Kidney epithelial cell (primary cell): ENCODE results near the gene PIGM. TPM values are rescaled to one million over a fixed set of nuclear protein-coding genes. Genes with fewer than 3 reads are reported as not detected.
A peak's percentile ranks its signal among the peaks of the same experiment; 100 is the strongest.

Experiments used
- DNase-seq: peaks from one replicate; pipeline ENCODE4 v3.0.0-alpha.2; 2010; ENCODE audit warnings: low read depth
- H3K27me3 ChIP-seq: 2 replicates; pipeline ENCODE4 v1.6.0; 2011; ENCODE audit warnings: low read length; ENCODE audit not compliant: control insufficient read depth, insufficient read depth
- H3K36me3 ChIP-seq: 2 replicates; pipeline ENCODE4 v1.5.1; 2011; ENCODE audit warnings: low read length; ENCODE audit not compliant: control insufficient read depth, insufficient read depth
- H3K4me3 ChIP-seq: 2 replicates; pipeline ENCODE4 v1.5.1; 2011; ENCODE audit warnings: low read depth, mild to moderate bottlenecking, control low read depth, low read length
- total RNA-seq: library from RNA; depleted of rRNA; stranded (reverse); fragments of >200 nt; gene quantifications from 2 replicates; pipeline ENCODE4 v1.2.3, GENCODE V29; 2015
- TF ChIP-seq, protein P1 (sequence below): IDR thresholded peaks from 2 replicates; pipeline ENCODE4 v1.5.1; 2011; ENCODE audit warnings: mild to moderate bottlenecking, moderate library complexity, low read length, control low read depth, inconsistent platforms; ENCODE audit not compliant: insufficient read depth, poor library complexity, severe bottlenecking

The PIGM gene
- total RNA-seq, 1 donor from 2014 or later, result 5.3 TPM

DNA sequence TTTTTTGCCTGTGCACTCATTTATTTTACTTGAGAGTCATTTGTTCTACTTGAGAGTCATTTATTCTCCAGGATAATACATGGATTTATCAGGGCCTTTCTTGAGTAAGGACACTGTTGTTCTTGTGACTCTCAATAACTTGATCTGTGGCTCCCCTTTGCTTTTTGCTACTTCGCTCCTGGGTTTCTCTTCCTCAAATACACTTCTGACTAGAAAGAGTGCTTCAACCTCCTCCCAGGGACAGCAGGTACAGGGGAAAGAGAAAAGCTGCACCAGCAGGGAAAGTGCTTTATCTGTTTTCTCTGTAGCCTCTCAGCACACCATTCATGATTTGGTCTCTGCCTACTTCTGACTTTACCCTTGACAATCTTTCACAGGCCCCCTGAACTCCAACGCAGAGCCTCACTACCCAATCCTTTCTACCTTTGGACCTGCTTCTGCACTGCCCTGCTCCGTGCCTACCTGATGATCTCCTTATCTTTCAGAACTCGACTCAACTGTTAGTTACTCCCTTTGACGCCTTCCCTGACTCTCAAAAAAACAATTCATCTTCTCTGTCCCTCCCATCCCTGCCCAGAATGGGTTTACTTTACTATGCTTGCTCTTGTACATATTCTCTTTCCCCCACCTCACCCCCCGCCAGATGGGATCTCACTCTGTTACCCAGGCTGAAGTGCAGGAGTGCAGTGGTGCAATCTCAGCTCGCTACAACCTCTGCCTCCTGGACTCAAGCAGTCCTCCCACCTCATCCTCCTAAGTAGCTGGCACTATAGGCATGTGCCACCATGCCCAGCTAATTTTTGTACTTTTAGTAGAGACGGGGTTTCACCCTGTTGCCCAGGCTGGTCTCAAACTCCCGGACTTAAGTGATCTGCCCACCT is 15.6 kb upstream of the PIGM start:
- no peak for DNase-seq
- H3K36me3 ChIP-seq, result no peaks in the 10 kb centered on the region
- peaks cover 21% of the 10 kb centered on the region for H3K27me3 ChIP-seq
- TF ChIP-seq, protein P1, sequence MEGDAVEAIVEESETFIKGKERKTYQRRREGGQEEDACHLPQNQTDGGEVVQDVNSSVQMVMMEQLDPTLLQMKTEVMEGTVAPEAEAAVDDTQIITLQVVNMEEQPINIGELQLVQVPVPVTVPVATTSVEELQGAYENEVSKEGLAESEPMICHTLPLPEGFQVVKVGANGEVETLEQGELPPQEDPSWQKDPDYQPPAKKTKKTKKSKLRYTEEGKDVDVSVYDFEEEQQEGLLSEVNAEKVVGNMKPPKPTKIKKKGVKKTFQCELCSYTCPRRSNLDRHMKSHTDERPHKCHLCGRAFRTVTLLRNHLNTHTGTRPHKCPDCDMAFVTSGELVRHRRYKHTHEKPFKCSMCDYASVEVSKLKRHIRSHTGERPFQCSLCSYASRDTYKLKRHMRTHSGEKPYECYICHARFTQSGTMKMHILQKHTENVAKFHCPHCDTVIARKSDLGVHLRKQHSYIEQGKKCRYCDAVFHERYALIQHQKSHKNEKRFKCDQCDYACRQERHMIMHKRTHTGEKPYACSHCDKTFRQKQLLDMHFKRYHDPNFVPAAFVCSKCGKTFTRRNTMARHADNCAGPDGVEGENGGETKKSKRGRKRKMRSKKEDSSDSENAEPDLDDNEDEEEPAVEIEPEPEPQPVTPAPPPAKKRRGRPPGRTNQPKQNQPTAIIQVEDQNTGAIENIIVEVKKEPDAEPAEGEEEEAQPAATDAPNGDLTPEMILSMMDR, result no peak
- H3K4me3 ChIP-seq, result no peak overlapping the region

DNA sequence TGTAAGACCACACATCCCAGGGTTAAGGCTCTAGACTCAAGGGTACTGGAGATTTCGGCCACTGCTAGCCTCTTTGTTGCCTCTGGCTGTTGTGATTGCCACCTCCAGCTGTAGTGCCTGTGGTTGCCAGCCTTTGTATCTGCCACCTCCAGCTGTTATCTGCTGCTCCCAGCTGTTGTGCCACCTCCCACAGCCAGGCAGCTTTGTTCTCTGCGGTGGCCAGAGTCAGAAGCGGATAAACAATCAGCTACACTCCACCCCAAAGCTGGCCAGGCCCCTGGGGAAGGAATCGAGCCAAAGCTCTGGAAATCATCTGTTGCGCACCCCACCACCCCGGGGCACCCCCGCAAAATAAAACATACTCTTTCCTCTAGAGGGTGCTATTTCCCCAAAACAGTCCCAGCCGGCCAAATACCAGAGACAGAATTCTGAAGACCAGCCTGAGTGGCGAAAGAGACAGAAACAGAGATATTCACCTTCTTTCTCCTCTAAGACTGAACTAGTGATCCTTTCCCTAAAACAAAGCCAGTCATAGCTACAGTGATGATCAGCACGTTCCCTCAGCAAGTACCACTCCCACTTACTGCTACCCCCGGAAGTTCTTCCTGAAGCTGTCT is 14.8 kb upstream of the PIGM start:
- no peak overlapping the region for H3K4me3 ChIP-seq
- peaks cover 19% of the 10 kb centered on the region for H3K27me3 ChIP-seq
- no peaks in the 10 kb centered on the region for H3K36me3 ChIP-seq
- TF ChIP-seq, protein P1, result peak; percentile 64
- DNase-seq, result no peak

DNA sequence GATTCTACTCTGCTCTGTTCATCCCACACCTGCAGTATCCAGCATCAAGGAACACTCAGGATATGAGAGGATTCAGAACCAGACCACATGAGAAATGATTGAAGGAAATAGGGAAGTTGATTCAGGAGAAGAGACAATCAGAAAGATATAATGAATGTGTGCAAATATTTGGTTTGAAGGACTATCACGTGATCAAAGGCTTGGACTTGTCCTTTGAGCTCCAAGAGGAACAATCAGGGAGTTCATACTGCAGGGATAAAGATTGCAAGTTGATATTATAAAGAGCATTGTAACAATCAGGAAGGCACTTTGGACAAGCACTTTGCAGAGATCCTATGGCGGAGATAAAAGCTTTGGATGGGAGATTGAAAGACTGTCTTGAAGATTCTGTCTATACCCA is 13.9 kb upstream of the PIGM start:
- no peak for DNase-seq
- H3K27me3 ChIP-seq, result peaks cover 16% of the 10 kb centered on the region
- TF ChIP-seq, protein P1, result no peak
- H3K36me3 ChIP-seq, result no peaks in the 10 kb centered on the region
- no peak overlapping the region for H3K4me3 ChIP-seq

DNA sequence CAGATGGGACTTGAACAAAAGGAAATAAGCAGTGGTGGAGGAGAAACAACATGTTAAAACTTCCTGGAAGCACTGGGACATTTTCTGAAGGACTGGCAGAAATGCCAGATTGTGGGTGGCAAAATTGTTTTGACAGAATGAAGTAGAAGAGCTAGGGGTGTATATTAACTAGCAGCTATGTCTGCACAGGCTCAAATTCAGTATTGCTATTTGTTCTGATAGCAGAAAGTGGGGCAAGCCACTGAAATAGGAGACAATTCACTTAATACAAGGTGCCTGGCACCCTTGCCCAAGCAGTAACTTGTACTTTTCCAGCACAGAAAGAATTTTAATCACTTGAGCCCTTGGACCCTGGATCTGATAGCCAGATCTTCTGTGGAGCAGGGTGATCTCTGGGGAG is 11.8 kb upstream of the PIGM start:
- no peak for DNase-seq

DNA sequence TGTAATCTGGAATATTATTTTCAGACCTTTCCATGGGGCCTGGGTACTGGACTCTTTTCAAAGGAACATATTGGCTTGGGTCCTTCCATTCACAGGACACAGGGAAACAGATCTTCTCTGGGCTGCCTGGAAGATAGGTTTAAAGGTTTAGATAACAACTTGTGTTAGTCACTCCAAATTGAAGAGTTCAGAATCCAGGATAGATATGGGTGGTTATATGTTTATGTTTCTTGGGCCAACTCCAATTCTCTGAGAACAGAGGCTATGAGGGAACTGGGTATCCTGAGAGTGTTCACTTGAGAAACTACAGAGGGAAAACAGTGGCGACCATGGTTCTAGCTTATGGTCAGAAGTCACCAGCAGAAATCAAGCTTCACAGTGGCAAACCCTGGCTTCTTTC is 8.7 kb upstream of the PIGM start:
- no peaks in the 10 kb centered on the region for H3K36me3 ChIP-seq
- TF ChIP-seq, protein P1, result no peak
- DNase-seq, result no peak
- H3K4me3 ChIP-seq, result no peak overlapping the region
- peaks cover 2% of the 10 kb centered on the region for H3K27me3 ChIP-seq

More for the DNA sequence above, 11.8 kb upstream of the PIGM start:
- TF ChIP-seq, protein P1, result no peak
- H3K4me3 ChIP-seq, result no peak overlapping the region
- no peaks in the 10 kb centered on the region for H3K36me3 ChIP-seq
- H3K27me3 ChIP-seq, result peaks cover 13% of the 10 kb centered on the region
